Measurements from ENCODE around the gene S100PBP. TPM values are rescaled to one million over a fixed set of nuclear protein-coding genes. Genes with fewer than 3 reads are reported as not detected.

The S100PBP gene
- total RNA-seq, 4 donors from 2014 or later: 27.3 to 41.9 (median 34.7) TPM

DNA sequence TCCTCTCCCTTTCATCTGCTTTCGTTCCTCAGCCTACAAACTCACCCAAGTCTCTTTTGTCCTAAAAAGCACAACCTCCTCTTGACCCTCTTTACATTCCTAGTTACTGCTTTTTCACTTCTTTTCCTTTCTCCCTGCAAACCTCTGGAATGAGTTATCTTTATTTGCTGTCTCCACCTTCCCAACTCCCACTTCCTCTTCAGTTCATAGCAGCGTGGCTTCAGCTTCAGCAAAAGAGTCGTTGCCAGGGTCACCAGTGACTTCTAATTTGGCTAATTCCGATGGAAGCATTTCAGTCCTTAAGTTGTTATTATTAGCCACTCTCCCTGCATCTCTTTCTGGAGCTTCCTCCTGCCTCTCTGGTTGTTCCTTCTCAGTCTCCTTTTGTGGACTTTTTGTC lies 90.0 kb downstream of the S100PBP start:
- intact Hi-C loops (cut with DNase I): no loop called here
- 8 to 13% methylated on average over 4 of the region's 4 CpGs for WGBS, 2 donors
- no peak overlapping the region for H3K4me3 ChIP-seq (replicated peaks in 1 of 3)
- no peak overlapping the region for H3K27ac ChIP-seq
- no peak for TF ChIP-seq POLR2A (IDR thresholded peaks at IDR 0.05)
- TF ChIP-seq, protein P1, sequence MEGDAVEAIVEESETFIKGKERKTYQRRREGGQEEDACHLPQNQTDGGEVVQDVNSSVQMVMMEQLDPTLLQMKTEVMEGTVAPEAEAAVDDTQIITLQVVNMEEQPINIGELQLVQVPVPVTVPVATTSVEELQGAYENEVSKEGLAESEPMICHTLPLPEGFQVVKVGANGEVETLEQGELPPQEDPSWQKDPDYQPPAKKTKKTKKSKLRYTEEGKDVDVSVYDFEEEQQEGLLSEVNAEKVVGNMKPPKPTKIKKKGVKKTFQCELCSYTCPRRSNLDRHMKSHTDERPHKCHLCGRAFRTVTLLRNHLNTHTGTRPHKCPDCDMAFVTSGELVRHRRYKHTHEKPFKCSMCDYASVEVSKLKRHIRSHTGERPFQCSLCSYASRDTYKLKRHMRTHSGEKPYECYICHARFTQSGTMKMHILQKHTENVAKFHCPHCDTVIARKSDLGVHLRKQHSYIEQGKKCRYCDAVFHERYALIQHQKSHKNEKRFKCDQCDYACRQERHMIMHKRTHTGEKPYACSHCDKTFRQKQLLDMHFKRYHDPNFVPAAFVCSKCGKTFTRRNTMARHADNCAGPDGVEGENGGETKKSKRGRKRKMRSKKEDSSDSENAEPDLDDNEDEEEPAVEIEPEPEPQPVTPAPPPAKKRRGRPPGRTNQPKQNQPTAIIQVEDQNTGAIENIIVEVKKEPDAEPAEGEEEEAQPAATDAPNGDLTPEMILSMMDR (IDR thresholded peaks at IDR 0.05): no peak
- peaks cover 0 to 8% of the 10 kb centered on the region in 2 donors for H3K4me1 ChIP-seq
- no peaks in the 10 kb centered on the region for H3K36me3 ChIP-seq
- DNase-seq: peak; percentile 67
- no peaks in the 10 kb centered on the region for H3K9me3 ChIP-seq
- no peaks in the 10 kb centered on the region for H3K27me3 ChIP-seq

Other genes with a start within 250 kb of the S100PBP start
- 10 to 100 TPM; 28.3 to 43.4 (median 34.9) TPM for gene ZBTB8OS, start 167.1 kb upstream of the S100PBP start, total RNA-seq
- 100 to 1,000 TPM; 100 to 172 (median 138) TPM for gene RBBP4, start 166.4 kb upstream of the S100PBP start, total RNA-seq
- 10 to 100 TPM in 1 of 4 donors, 1 to 10 TPM in 3; 7.3 to 13.7 (median 7.7) TPM for gene SYNC, start 114.9 kb upstream of the S100PBP start, total RNA-seq
- 10 to 100 TPM; 42.8 to 76.0 (median 50.3) TPM for gene YARS1, start 295 bp upstream of the S100PBP start, total RNA-seq
- gene FNDC5, start 53.3 kb downstream of the S100PBP start, total RNA-seq: 1 to 10 TPM in 3 of 4 donors, under 1 TPM in 1; 0.27 to 4.0 (median 1.5) TPM
- gene HPCA, start 68.8 kb downstream of the S100PBP start, total RNA-seq: not detected
- gene TMEM54, start 83.7 kb downstream of the S100PBP start, total RNA-seq: 100 to 1,000 TPM in 2 of 4 donors, 10 to 100 TPM in 2; 32.6 to 158 (median 101) TPM
- gene RNF19B, start 147.2 kb downstream of the S100PBP start, total RNA-seq: 10 to 100 TPM; 13.6 to 24.6 (median 22.4) TPM
- 100 to 1,000 TPM; 214 to 308 (median 256) TPM for gene AK2, start 219.2 kb downstream of the S100PBP start, total RNA-seq